Calu3 (cell line): ENCODE data around the gene ABCC8. TPM values are rescaled to one million over a fixed set of nuclear protein-coding genes. Genes with fewer than 3 reads are reported as not detected.

Source experiments
- BruUV-seq: library from RNA; stranded (reverse); fragments of 400-500 nt; replicated peaks from 2 replicates; lab custom pipeline; 2021; lab: Mats Ljungman, UMichigan
- CTCF ChIA-PET: fragments of 300-600 bp; sonication (Branson Sonifier 250); formaldehyde crosslinking; loops from one replicate; lab custom pipeline; 2022; ENCODE audit warnings: antibody characterized with exemption; lab: Charles Lee
- DNase-seq: peaks from one replicate; pipeline ENCODE4 v3.0.0; 2022
- H3K27ac Mint-ChIP-seq: one replicate; pipeline ENCODE4 v1.8.0; 2022; ENCODE audit warnings: mixed read lengths; ENCODE audit not compliant: unreplicated experiment
- H3K27me3 Mint-ChIP-seq: one replicate; pipeline ENCODE4 v1.8.0; 2022; ENCODE audit warnings: mixed read lengths; ENCODE audit not compliant: unreplicated experiment
- H3K36me3 Mint-ChIP-seq: one replicate; pipeline ENCODE4 v1.8.0; 2022; ENCODE audit warnings: mild to moderate bottlenecking, moderate library complexity, mixed read lengths; ENCODE audit not compliant: insufficient read depth, unreplicated experiment
- H3K4me1 Mint-ChIP-seq: one replicate; pipeline ENCODE4 v1.8.0; 2022; ENCODE audit warnings: mild to moderate bottlenecking, low read depth, mixed read lengths; ENCODE audit not compliant: unreplicated experiment
- H3K4me3 Mint-ChIP-seq: one replicate; pipeline ENCODE4 v1.8.0; 2022; ENCODE audit warnings: mild to moderate bottlenecking, low read depth, moderate library complexity, mixed read lengths; ENCODE audit not compliant: unreplicated experiment
- H3K9me3 Mint-ChIP-seq: one replicate; pipeline ENCODE4 v1.8.0; 2022; ENCODE audit warnings: low read depth, mixed read lengths; ENCODE audit not compliant: unreplicated experiment
- CTCF ChIP-seq: fragments of 200-600 bp; IDR thresholded peaks from one replicate; pipeline ENCODE4 v1.8.0; 2022; ENCODE audit warnings: antibody characterized with exemption; ENCODE audit not compliant: unreplicated experiment
- intact Hi-C: fragments of 100-400 bp; cut with micrococcal nuclease; formaldehyde crosslinking; loops from one replicate; pipeline ENCODE4 v1.10.0; 2022; ENCODE audit not compliant: unreplicated experiment
- total RNA-seq: library from RNA; stranded (reverse); gene quantifications from 2 replicates; pipeline ENCODE4 v1.2.3, GENCODE V29; 2022

The ABCC8 gene
- total RNA-seq, 1 experiment from 2014 or later: 0.76 TPM

DNA sequence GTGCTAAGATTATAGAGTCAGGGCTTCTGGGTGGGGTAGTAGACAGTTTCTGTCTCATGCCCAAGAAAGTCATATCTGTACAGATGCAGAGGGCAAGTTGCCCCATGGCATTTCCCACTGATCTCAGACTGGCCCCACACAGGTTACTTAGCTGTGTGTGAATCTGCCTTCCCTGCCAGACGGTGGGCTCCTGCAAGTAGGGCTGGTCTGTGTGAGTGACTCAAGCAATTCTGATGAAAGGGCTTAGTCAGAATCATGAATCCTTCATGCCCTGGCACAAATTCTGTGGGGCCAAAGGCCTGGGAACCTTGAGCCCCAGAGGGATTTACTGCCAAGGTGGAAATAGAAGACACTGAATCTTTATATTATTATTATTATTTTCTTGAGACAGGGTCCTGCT lies 37.2 kb upstream of the ABCC8 start:
- no TSS peak for BruUV-seq
- H3K9me3 Mint-ChIP-seq: no peaks in the 10 kb centered on the region
- no peak overlapping the region for H3K27ac Mint-ChIP-seq
- H3K27me3 Mint-ChIP-seq: no peaks in the 10 kb centered on the region
- intact Hi-C loops: no loop called here
- TF ChIP-seq CTCF: no peak
- H3K4me3 Mint-ChIP-seq: no peak overlapping the region
- H3K4me1 Mint-ChIP-seq: peaks cover 3% of the 10 kb centered on the region
- H3K36me3 Mint-ChIP-seq: no peaks in the 10 kb centered on the region
- no peak for DNase-seq
- CTCF ChIA-PET: interaction anchor here (0.7 kb wide), 1 partner anchor 50 kb away, joined by 3 read pairs; no protein-coding TSS in a partner anchor

DNA sequence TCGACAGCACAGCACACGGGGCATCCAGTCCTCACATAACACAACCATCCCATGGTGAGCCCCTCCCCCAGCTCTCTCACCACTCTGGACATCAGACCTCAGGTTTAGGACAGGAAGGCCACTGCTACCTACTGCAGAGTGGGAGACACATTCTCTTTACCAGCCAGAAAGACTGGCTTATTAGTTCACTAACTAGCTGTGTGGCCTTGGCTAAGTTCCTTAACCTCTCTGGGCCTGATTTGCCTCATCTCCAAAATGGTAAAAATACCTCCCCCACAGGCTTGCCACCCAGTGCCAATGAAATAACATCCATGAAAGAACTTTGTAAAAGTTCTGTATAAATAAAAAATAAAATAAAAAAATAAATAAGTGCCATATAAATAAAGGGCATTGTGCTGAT lies 35.5 kb upstream of the ABCC8 start:
- no TSS peak for BruUV-seq
- Mint-ChIP-seq H3K4me1 (peaks cover 13% of the 10 kb centered on the region), H3K27me3 (no peaks in the 10 kb centered on the region), H3K4me3 (no peak overlapping the region), H3K9me3 (no peaks in the 10 kb centered on the region), H3K27ac (no peak overlapping the region), H3K36me3 (no peaks in the 10 kb centered on the region)
- TF ChIP-seq CTCF: no peak
- intact Hi-C loops: no loop called here
- no peak for DNase-seq
- CTCF ChIA-PET: interaction anchor here (1.2 kb wide), 1 partner anchor 219 kb away, joined by 4 read pairs; no protein-coding TSS in a partner anchor

DNA sequence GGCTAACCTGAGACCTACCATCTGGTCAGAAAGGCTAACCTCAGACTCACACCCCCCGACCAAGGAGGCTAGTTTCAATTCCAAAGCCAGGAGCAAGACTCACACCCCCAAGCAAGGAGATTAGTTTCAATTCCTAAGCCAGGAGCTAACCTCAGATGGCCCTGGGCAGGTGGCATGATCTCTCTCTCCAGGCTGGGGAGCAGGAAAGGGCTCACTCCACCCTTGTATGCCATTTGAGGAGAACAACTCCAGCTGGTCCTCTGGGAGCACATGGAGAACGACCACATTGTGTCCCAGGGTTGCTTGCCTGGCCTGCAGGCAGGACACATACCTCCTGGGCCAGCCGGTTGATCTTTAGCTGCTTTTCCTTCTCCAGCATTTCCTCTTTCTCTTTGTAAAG lies 34.9 kb upstream of the ABCC8 start:
- CTCF ChIA-PET: interaction anchor here (1.2 kb wide), 1 partner anchor 219 kb away, joined by 4 read pairs; no protein-coding TSS in a partner anchor
- intact Hi-C loops: no loop called here
- Mint-ChIP-seq H3K36me3 (no peaks in the 10 kb centered on the region), H3K27ac (no peak overlapping the region), H3K4me3 (no peak overlapping the region), H3K4me1 (peaks cover 13% of the 10 kb centered on the region), H3K9me3 (no peaks in the 10 kb centered on the region), H3K27me3 (no peaks in the 10 kb centered on the region)
- no TSS peak for BruUV-seq
- TF ChIP-seq CTCF: no peak
- no peak for DNase-seq

DNA sequence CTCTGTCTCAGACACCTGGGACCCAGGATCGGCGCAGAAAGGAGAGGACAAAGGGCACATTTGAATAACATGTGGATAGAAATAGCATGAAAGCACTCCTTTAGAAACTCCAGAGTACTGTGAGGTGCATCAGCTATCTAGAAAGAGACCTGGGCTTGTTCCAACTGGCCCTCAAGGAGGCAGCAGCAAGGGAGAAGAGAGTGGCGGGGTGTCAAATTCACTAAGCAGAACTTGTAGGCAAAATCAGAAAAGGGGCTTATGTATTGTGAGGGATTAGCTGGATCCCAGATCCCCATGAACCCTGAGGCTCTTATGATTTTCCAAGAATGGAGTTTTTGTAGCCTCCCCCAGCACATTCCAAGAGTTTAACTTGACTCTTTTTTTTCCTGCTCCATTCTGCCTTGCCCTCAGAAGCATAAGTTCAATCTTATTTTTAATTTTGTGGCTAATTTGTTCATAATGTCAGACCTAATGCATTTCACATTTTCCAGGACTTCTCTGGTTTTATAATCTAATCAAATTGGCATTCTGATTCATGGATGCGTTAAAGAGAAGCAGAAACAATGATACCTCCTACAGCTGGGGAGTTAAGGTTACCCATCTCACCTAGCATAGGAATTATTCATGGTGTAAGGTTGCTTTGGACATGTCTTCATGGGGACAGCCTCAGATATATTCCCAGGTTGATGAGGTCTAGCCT lies 34.0 kb upstream of the ABCC8 start:
- Mint-ChIP-seq H3K9me3 (no peaks in the 10 kb centered on the region), H3K27ac (no peak overlapping the region), H3K4me1 (peaks cover 13% of the 10 kb centered on the region), H3K36me3 (no peaks in the 10 kb centered on the region), H3K4me3 (no peak overlapping the region), H3K27me3 (no peaks in the 10 kb centered on the region)
- BruUV-seq: no TSS peak
- intact Hi-C loops: no loop called here
- no peak for TF ChIP-seq CTCF
- no peak for DNase-seq
- CTCF ChIA-PET: no interaction called here
